ENCODE measurements around the gene FGFBP1.

FGFBP1 gene

GRCh38 chr4:15910155-15910940 is 28.2 kb downstream of the FGFBP1 start:
- DNase-seq, result no peak

- DNase-seq, result no peak
These were observed 31.1 kb downstream of the FGFBP1 start for GRCh38 chr4:15907430-15907829.

GRCh38 chr4:15906020-15906443 is 32.5 kb downstream of the FGFBP1 start:
- DNase-seq, result no peak

GRCh38 chr4:15902746-15903145 is 35.8 kb downstream of the FGFBP1 start:
- DNase-seq, result no peak

GRCh38 chr4:15901998-15902397 is 36.5 kb downstream of the FGFBP1 start:
- DNase-seq, result peak; percentile 20

GRCh38 chr4:15901007-15901406 is 37.5 kb downstream of the FGFBP1 start:
- no peak for DNase-seq

GRCh38 chr4:15899511-15899910 is 39.0 kb downstream of the FGFBP1 start:
- no peak for DNase-seq

- DNase-seq, result no peak
These were observed 39.6 kb downstream of the FGFBP1 start for GRCh38 chr4:15898902-15899301.

GRCh38 chr4:15897577-15897976 is 41.0 kb downstream of the FGFBP1 start:
- no peak for DNase-seq

GRCh38 chr4:15894921-15895916 is 43.3 kb downstream of the FGFBP1 start:
- no peak for DNase-seq

GRCh38 chr4:15894393-15894792 is 44.1 kb downstream of the FGFBP1 start:
- no peak for DNase-seq

GRCh38 chr4:15893962-15894361 is 44.6 kb downstream of the FGFBP1 start:
- no peak for DNase-seq

GRCh38 chr4:15891312-15891711 is 47.2 kb downstream of the FGFBP1 start:
- DNase-seq, result no peak

- DNase-seq, result no peak
These were observed 48.2 kb downstream of the FGFBP1 start for GRCh38 chr4:15890246-15890829.

- no peak for DNase-seq
These were observed 50.0 kb downstream of the FGFBP1 start for GRCh38 chr4:15888515-15888914.
